Measurements from ENCODE around the gene ABLIM2. TPM values are rescaled to one million over a fixed set of nuclear protein-coding genes. Genes with fewer than 3 reads are reported as not detected.

The ABLIM2 gene
- 1 to 10 TPM; 5.2 to 6.9 TPM for total RNA-seq
- 7.5 TPM for polyA plus RNA-seq (ENCODE audit: insufficient read depth, low read depth, low replicate concordance)
- long read RNA-seq, donor 1, result 0 reads
- long read RNA-seq, donor 2, result 0 reads

DNA sequence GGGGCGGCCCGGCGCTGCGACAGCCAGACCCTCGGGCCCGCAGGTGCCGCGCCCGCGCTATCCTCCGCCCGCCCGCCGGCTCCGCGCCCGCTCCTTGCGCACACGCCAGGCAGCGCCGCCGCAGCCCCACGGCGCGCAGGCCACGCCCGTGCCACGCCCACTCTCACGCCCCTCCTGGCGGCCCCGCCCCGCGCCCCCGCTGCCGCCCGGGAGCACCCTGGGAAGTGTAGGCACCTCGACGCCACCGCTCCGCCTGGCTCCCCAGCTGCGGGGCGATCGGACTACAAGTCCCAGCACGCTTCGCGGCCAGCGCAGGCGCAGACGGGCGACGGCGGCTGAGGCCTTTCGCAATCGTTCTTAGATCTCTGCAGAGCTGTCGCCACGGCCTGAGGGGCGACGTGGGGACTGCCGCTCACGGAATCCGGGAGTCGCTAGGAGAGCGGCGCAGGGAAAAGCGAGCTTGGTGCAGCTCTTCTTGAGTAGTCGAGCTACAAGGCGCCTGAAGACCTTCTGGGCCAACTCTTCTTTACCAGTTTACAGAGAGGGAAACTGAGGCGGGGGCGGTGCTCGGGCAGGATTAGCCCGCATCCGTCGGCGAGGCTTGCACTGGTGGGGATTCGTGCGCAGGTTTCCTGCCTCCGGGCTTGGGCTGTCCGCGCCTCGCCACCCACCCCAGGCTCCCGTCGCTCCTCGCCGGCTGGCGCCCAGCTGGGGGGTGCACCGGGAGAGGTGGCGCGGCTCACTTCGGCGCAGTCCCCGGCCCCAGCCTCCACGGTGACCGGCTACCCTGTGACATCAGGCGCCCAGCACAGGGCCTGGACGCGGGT lies at the start of gene ABLIM2:
TSS of gene ABLIM2 (minus strand) at position 104 of the 827 bp plus-strand sequence. CDS start 124 bp downstream, outside the sequence.
- H3K36me3 ChIP-seq (ENCODE audit: low read depth, missing control alignments), result no peaks in the 10 kb centered on the region

DNA sequence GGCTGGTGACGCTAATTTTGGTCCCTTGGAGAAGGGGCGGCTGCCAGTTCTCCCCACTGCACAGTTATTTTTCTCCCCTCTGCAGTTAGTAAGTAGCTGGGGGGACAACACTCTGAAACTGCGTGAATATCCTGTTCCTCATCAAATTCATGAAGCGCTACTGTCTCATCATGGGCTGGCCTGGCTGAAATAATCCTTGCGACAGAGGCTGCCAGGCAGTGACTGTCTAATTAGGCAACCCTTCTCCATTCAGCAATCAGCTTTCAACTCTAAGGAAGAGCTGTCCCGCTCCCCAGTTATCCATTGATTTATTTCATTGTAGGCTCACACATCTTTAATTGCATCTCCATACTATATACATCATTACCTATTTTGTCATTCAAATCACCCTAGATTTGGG lies 48.7 kb upstream of the ABLIM2 start:
- H3K27me3 ChIP-seq, result no peaks in the 10 kb centered on the region
- no peak overlapping the region for H3K27ac ChIP-seq
- H3K4me3 ChIP-seq, result no peak overlapping the region
- intact Hi-C loops (cut with DNase I; ENCODE audit: low total_unique reads), result no loop called here
- no peaks in the 10 kb centered on the region for H3K9me3 ChIP-seq
- TF ChIP-seq CTCF (IDR thresholded peaks at IDR 0.05) (no peak), POLR2A (IDR thresholded peaks at IDR 0.05) (no peak)
- H3K4me1 ChIP-seq, result no peaks in the 10 kb centered on the region
- no peaks in the 10 kb centered on the region for H3K36me3 ChIP-seq (ENCODE audit: low read depth, missing control alignments)
- no peak for DNase-seq
- 92 to 94% methylated on average over 6 of the region's 6 CpGs for WGBS, 2 donors

More for the DNA sequence above, at the start of gene ABLIM2:
- peak; percentile 98 for DNase-seq
- intact Hi-C loops (cut with DNase I; ENCODE audit: low total_unique reads), result no loop called here
- 0% methylated on average over 14 to 66 of the region's 96 CpGs for WGBS, 2 donors
- Histone ChIP-seq H3K27ac (no peak within 1 kb of the TSS), H3K4me1 (peaks cover 9% of the 10 kb centered on the region), H3K4me3 (peak within 1 kb of the TSS; percentile 76 to 81), H3K9me3 (no peaks in the 10 kb centered on the region), H3K27me3 (no peaks in the 10 kb centered on the region)
- no peak for TF ChIP-seq POLR2A (IDR thresholded peaks at IDR 0.05)
- peak in 1 of 3 experiments; percentile 21 for TF ChIP-seq CTCF (IDR thresholded peaks at IDR 0.05)

GRCh38 chr4:8205749-8206611 lies 47.4 kb upstream of the ABLIM2 start:
- intact Hi-C loops (cut with DNase I; ENCODE audit: low total_unique reads), result no loop called here
- Histone ChIP-seq H3K4me1 (peaks cover 3% of the 10 kb centered on the region), H3K4me3 (no peak overlapping the region), H3K9me3 (no peaks in the 10 kb centered on the region), H3K27me3 (no peaks in the 10 kb centered on the region), H3K36me3 (ENCODE audit: low read depth, missing control alignments) (no peaks in the 10 kb centered on the region), H3K27ac (no peak overlapping the region)
- TF ChIP-seq CTCF (IDR thresholded peaks at IDR 0.05), result no peak
- TF ChIP-seq POLR2A (IDR thresholded peaks at IDR 0.05), result no peak
- DNase-seq, result no peak
- WGBS, 2 donors, result 56 to 81% methylated on average over 12 to 26 of the region's 26 CpGs

DNA sequence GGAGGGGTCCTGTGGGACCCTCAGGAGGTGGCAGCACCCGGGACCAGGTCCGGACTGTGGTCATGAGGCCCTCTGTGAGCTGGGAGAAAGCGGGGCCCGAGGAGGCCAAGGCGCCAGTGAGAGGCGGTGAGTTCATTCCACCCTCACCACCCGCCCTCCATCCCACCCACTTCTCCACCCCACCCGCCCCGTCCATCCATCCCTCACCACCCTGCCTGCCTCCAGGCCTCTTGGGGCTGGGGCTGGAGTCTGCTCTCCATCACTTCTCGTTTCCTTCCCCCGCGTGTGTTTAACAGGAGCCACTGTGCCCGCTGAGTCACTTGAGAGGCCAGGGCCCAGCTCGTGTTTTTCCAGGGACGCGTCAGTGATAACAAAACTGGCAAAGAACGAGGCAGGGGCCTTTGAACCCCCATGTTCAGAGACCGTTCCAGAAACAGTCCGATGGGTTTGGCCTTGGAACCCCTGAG lies 46.7 kb upstream of the ABLIM2 start:
- no peaks in the 10 kb centered on the region for H3K9me3 ChIP-seq
- H3K4me3 ChIP-seq, result no peak overlapping the region
- no peak for DNase-seq
- TF ChIP-seq POLR2A (IDR thresholded peaks at IDR 0.05), result no peak
- 77 to 89% methylated on average over 13 to 17 of the region's 19 CpGs for WGBS, 2 donors
- H3K36me3 ChIP-seq (ENCODE audit: low read depth, missing control alignments), result no peaks in the 10 kb centered on the region
- H3K27me3 ChIP-seq, result no peaks in the 10 kb centered on the region
- H3K4me1 ChIP-seq, result peaks cover 7% of the 10 kb centered on the region
- no peak overlapping the region for H3K27ac ChIP-seq
- intact Hi-C loops (cut with DNase I; ENCODE audit: low total_unique reads), result no loop called here
